ENCODE results near the gene TALDO1. TPM values are rescaled to one million over a fixed set of nuclear protein-coding genes. Genes with fewer than 3 reads are reported as not detected.
A peak's percentile ranks its signal among the peaks of the same experiment; 100 is the strongest.

Gene TALDO1
- total RNA-seq, 1 donor from 2014 or later: 123 TPM

DNA sequence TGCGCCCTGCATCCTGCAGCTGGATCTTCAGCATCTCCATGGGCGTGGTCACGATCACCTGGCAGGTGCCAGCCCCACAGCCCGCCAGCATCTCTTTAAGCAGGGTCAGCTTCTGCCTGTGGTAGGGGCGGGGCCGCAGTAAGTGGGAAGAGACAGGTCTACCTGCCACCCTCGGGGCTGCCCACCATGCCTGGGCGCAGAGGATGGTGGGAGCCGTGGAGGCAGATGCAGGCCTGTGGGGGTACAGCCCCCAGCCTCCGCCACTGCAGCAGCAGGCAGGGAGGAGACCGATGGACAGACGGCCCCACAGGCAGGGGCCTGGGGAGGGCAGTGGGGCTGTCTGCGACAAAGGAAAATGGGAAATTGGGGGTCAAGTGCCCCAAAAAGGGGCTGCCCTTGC lies 45.6 kb downstream of the TALDO1 start:
- TF ChIP-seq, protein P1, sequence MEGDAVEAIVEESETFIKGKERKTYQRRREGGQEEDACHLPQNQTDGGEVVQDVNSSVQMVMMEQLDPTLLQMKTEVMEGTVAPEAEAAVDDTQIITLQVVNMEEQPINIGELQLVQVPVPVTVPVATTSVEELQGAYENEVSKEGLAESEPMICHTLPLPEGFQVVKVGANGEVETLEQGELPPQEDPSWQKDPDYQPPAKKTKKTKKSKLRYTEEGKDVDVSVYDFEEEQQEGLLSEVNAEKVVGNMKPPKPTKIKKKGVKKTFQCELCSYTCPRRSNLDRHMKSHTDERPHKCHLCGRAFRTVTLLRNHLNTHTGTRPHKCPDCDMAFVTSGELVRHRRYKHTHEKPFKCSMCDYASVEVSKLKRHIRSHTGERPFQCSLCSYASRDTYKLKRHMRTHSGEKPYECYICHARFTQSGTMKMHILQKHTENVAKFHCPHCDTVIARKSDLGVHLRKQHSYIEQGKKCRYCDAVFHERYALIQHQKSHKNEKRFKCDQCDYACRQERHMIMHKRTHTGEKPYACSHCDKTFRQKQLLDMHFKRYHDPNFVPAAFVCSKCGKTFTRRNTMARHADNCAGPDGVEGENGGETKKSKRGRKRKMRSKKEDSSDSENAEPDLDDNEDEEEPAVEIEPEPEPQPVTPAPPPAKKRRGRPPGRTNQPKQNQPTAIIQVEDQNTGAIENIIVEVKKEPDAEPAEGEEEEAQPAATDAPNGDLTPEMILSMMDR (IDR thresholded peaks at IDR 0.05; ENCODE audit: unreplicated experiment): no peak
- no peak for DNase-seq (ENCODE audit: low spot score)
- no peaks in the 10 kb centered on the region for H3K36me3 Mint-ChIP-seq (ENCODE audit: low read depth, unreplicated experiment)
- H3K4me1 Mint-ChIP-seq (ENCODE audit: unreplicated experiment): no peaks in the 10 kb centered on the region
- peaks cover 10% of the 10 kb centered on the region for H3K27me3 Mint-ChIP-seq (ENCODE audit: unreplicated experiment)
- H3K9me3 Mint-ChIP-seq (ENCODE audit: unreplicated experiment): no peaks in the 10 kb centered on the region
- H3K27ac Mint-ChIP-seq (ENCODE audit: unreplicated experiment): no peak overlapping the region
- H3K4me3 Mint-ChIP-seq (ENCODE audit: unreplicated experiment): no peak overlapping the region

DNA sequence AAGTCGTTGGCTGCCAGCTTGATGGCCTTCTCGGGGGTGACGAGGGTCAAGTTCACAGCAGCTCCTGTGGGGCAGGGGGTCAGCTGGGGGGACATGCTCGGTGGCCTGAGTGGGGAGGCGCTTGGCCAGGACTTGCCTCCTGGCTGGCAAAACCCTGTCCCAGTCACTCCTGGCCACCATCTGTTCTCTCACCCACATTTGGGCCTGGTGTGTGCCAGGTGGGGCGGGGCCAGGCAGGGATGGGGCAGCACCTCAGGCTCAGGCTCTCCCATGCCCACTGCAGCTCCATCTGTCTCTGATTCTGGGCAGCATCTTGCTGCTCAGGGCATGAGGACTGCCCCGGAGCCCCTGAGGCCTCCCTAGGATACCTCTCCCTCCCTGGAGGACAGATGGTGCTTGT lies 46.3 kb downstream of the TALDO1 start:
- H3K4me3 Mint-ChIP-seq (ENCODE audit: unreplicated experiment): no peak overlapping the region
- H3K4me1 Mint-ChIP-seq (ENCODE audit: unreplicated experiment): no peaks in the 10 kb centered on the region
- H3K27me3 Mint-ChIP-seq (ENCODE audit: unreplicated experiment): peaks cover 9% of the 10 kb centered on the region
- no peak overlapping the region for H3K27ac Mint-ChIP-seq (ENCODE audit: unreplicated experiment)
- no peak for DNase-seq (ENCODE audit: low spot score)
- no peaks in the 10 kb centered on the region for H3K36me3 Mint-ChIP-seq (ENCODE audit: low read depth, unreplicated experiment)
- TF ChIP-seq, protein P1 (IDR thresholded peaks at IDR 0.05; ENCODE audit: unreplicated experiment): no peak
- no peaks in the 10 kb centered on the region for H3K9me3 Mint-ChIP-seq (ENCODE audit: unreplicated experiment)

DNA sequence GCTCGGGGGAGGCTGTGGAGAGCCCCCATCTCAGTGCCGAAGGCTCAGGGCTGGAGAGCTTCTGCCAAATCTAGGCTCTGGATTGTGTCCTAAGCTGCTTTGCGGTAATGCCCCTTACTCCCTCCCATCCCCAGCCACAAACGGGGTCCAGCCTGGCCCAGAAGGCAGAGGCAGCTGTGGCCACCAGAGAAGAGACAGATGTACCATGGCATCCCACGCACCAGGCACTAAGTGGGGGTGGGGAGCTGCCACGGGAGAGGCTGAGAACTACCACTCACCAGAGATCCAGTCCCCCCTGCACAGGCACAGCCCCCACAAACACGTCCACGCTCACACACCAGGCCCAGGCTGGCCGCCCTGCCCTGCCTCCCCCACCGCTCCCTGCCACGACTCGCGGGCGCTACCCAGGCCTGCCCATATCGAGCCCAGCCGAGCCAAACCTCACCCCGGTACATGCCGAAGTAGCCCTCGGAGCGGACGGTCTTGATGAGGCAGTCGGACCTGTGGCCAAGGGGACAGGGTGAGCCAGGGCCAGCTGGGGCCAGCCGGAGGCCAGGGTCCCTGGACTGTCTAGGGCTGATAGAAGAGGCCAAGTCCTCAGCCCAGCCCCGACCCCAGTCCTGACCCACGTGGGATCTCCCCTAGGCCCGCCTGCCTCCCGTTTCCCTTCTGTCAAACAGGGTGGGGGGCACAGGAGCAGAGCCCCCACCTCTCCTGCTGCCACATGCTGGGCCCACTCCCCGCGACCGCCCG lies 46.9 kb downstream of the TALDO1 start:
- H3K9me3 Mint-ChIP-seq (ENCODE audit: unreplicated experiment): no peaks in the 10 kb centered on the region
- no peak for DNase-seq (ENCODE audit: low spot score)
- no peaks in the 10 kb centered on the region for H3K4me1 Mint-ChIP-seq (ENCODE audit: unreplicated experiment)
- H3K27ac Mint-ChIP-seq (ENCODE audit: unreplicated experiment): no peak overlapping the region
- TF ChIP-seq, protein P1 (IDR thresholded peaks at IDR 0.05; ENCODE audit: unreplicated experiment): no peak
- H3K27me3 Mint-ChIP-seq (ENCODE audit: unreplicated experiment): peaks cover 9% of the 10 kb centered on the region
- H3K36me3 Mint-ChIP-seq (ENCODE audit: low read depth, unreplicated experiment): no peaks in the 10 kb centered on the region
- H3K4me3 Mint-ChIP-seq (ENCODE audit: unreplicated experiment): no peak overlapping the region

DNA sequence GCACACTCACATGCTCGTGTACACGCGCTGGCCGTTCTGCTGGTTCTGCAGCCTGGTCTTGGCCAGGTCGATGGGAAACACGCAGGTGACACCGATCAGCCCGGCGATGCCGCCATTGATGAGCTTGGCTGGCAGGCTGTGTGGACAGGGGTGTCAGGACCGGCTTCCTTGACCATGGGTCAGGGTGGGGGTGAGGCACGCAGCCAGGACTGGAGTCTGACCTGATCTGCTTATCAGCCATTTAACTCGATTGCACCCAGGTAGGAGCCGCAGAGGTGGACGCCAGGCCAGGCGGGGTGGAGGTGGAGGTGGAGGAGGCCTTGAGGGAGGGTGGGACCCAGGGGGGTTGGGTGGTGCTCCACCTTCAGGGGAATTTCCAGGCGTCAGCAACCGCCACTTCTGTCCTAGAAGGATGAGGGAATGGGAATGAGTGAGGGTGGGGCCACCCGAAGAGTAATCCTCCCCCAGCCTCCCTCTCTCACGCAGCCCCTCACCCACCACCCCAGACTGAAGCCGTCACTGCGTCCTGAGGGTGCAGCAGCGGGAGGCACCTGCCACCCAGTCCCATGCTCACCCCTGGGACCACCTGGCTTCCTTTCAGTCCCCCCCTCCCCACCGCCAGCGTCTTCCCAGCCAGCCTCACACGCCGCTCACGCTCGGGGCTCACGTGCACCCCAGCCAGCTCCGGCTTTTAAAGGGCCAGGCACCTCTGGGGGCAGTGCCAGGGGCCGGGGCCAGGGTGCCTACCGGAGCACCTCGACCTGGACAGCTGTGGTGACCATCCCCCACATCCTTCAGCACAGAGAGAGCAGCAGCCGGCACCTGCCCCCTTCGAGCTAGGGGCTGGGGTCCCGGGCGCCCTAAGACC lies 47.7 kb downstream of the TALDO1 start:
- peak overlapping the region; percentile 31 for H3K4me3 Mint-ChIP-seq (ENCODE audit: unreplicated experiment)
- no peak for DNase-seq (ENCODE audit: low spot score)

More for the DNA sequence above, 47.7 kb downstream of the TALDO1 start:
- Mint-ChIP-seq H3K9me3 (ENCODE audit: unreplicated experiment) (no peaks in the 10 kb centered on the region), H3K4me1 (ENCODE audit: unreplicated experiment) (no peaks in the 10 kb centered on the region), H3K36me3 (ENCODE audit: low read depth, unreplicated experiment) (no peaks in the 10 kb centered on the region), H3K27ac (ENCODE audit: unreplicated experiment) (no peak overlapping the region), H3K27me3 (ENCODE audit: unreplicated experiment) (peaks cover 9% of the 10 kb centered on the region)
- TF ChIP-seq, protein P1 (IDR thresholded peaks at IDR 0.05; ENCODE audit: unreplicated experiment): no peak

Data from endothelial cell (in vitro differentiated cells).